Measurements from ENCODE around the gene DGKI. TPM values are rescaled to one million over a fixed set of nuclear protein-coding genes. Genes with fewer than 3 reads are reported as not detected.
"Not testable (repeated sequence)": the region's sequence is repeated elsewhere in the genome, so short reads cannot be mapped to it uniquely, and the experiment has no call there.

The DGKI gene
- total RNA-seq, 1 experiment from 2014 or later, result 4.0 TPM

GRCh38 chr7:137475966-137476365 is 370.8 kb downstream of the DGKI start:
- DNase-seq (ENCODE audit: low read depth), result peak; percentile 51

- DNase-seq (ENCODE audit: low read depth), result peak; percentile 40
Observed at GRCh38 chr7:137474540-137475026, 372.2 kb downstream of the DGKI start.

GRCh38 chr7:137471128-137471527 is 375.6 kb downstream of the DGKI start:
- DNase-seq (ENCODE audit: low read depth), result no peak

GRCh38 chr7:137469858-137470257 is 376.9 kb downstream of the DGKI start:
- no peak for DNase-seq (ENCODE audit: low read depth)

- DNase-seq (ENCODE audit: low read depth), result no peak
Observed at GRCh38 chr7:137469191-137469811, 377.5 kb downstream of the DGKI start.

GRCh38 chr7:137462847-137463246 is 383.9 kb downstream of the DGKI start:
- DNase-seq (ENCODE audit: low read depth), result no peak

- peak; percentile 63 for DNase-seq (ENCODE audit: low read depth)
Observed at GRCh38 chr7:137462074-137462715, 384.6 kb downstream of the DGKI start.

- DNase-seq (ENCODE audit: low read depth), result no peak
Observed at GRCh38 chr7:137458399-137458798, 388.4 kb downstream of the DGKI start.

- DNase-seq (ENCODE audit: low read depth), result peak; percentile 49
Observed at GRCh38 chr7:137454767-137455166, 392.0 kb downstream of the DGKI start.

GRCh38 chr7:137454246-137454724 is 392.5 kb downstream of the DGKI start:
- DNase-seq (ENCODE audit: low read depth), result peak; percentile 57

- DNase-seq (ENCODE audit: low read depth), result peak; percentile 42
Observed at GRCh38 chr7:137453356-137453755, 393.4 kb downstream of the DGKI start.

GRCh38 chr7:137449016-137449415 is 397.8 kb downstream of the DGKI start:
- DNase-seq (ENCODE audit: low read depth), result peak; percentile 31

- DNase-seq (ENCODE audit: low read depth), result not testable (repeated sequence)
Observed at GRCh38 chr7:137448572-137448971, 398.2 kb downstream of the DGKI start.

- no peak for DNase-seq (ENCODE audit: low read depth)
Observed at GRCh38 chr7:137446025-137446424, 400.7 kb downstream of the DGKI start.

GRCh38 chr7:137445268-137445667 is 401.5 kb downstream of the DGKI start:
- no peak for DNase-seq (ENCODE audit: low read depth)

GRCh38 chr7:137443616-137444015 is 403.2 kb downstream of the DGKI start:
- peak; percentile 86 for DNase-seq (ENCODE audit: low read depth)

GRCh38 chr7:137441451-137441850 is 405.3 kb downstream of the DGKI start:
- DNase-seq (ENCODE audit: low read depth), result no peak

- DNase-seq (ENCODE audit: low read depth), result peak; percentile 60
Observed at GRCh38 chr7:137439829-137440825, 406.6 kb downstream of the DGKI start.

GRCh38 chr7:137434946-137435345 is 411.8 kb downstream of the DGKI start:
- DNase-seq (ENCODE audit: low read depth), result no peak

- DNase-seq (ENCODE audit: low read depth), result no peak
Observed at GRCh38 chr7:137434530-137434929, 412.2 kb downstream of the DGKI start.

- DNase-seq (ENCODE audit: low read depth), result no peak
Observed at GRCh38 chr7:137423321-137423720, 423.5 kb downstream of the DGKI start.

GRCh38 chr7:137421366-137421765 is 425.4 kb downstream of the DGKI start:
- DNase-seq (ENCODE audit: low read depth), result no peak

All from RPMI7951 (cell line).